Esophagus muscularis mucosa (tissue), 4 donors: ENCODE data around the gene IRX4. TPM values are rescaled to one million over a fixed set of nuclear protein-coding genes. Genes with fewer than 3 reads are reported as not detected.

Source experiments
- DNase-seq: peaks from one replicate; pipeline ENCODE4 v3.0.0-alpha.2; 2017; ENCODE audit errors: extremely low spot score
- H3K27ac ChIP-seq, 4 donors: fragments of 200-600 bp; sonication (generic); replicated peaks in 1 of 4; 1 replicate in 3 of 4; 2 replicates in 1 of 4; pipeline ENCODE4 v1.5.1; 2016 to 2019; ENCODE audit warnings: mild to moderate bottlenecking in 1 of 4
- H3K27me3 ChIP-seq, 4 donors: fragments of 200-600 bp; sonication (generic); one replicate each; pipeline versions ENCODE4 v1.5.1 to v1.6.0; 2016 to 2019
- H3K36me3 ChIP-seq, 4 donors: fragments of 200-600 bp; sonication (generic); one replicate each; pipeline ENCODE4 v1.5.1; 2016 to 2019
- H3K4me1 ChIP-seq, 4 donors: fragments of 200-600 bp; sonication (generic); one replicate each; pipeline ENCODE4 v1.5.1; 2016 to 2019
- H3K4me3 ChIP-seq, 4 donors: fragments of 200-600 bp; sonication (generic); 1 replicate in 2 of 4; 2 replicates in 2 of 4; pipeline ENCODE4 v1.5.1; 2016 to 2019; ENCODE audit warnings: mild to moderate bottlenecking in 4 of 4, moderate library complexity in 1 of 4
- H3K9me3 ChIP-seq, 4 donors: fragments of 200-600 bp; sonication (generic); 1 replicate in 3 of 4; 2 replicates in 1 of 4; pipeline ENCODE4 v1.5.1; 2016 to 2019
- CTCF ChIP-seq, 3 experiments: fragments of 200-600 bp in 2 of 3; fragments of 450-650 bp in 1 of 3; sonication (generic) in 2 of 3; IDR thresholded peaks; one replicate each; pipeline ENCODE4 v1.5.1; 2017 to 2019; ENCODE audit warnings: antibody characterized with exemption in 3 of 3, mild to moderate bottlenecking in 2 of 3, moderate library complexity in 1 of 3
- EP300 ChIP-seq: sonication (generic); formaldehyde crosslinking; IDR thresholded peaks from one replicate; pipeline ENCODE4 v1.6.1; 2017; ENCODE audit warnings: antibody characterized with exemption
- POLR2A ChIP-seq: fragments of 450-650 bp; IDR thresholded peaks from one replicate; pipeline ENCODE4 v1.6.1; 2017; ENCODE audit warnings: antibody characterized with exemption, moderate library complexity, mild to moderate bottlenecking, low read depth
- POLR2AphosphoS5 ChIP-seq, 2 donors: sonication (generic); formaldehyde crosslinking; IDR thresholded peaks; one replicate each; pipeline ENCODE4 v1.6.1; 2017; ENCODE audit warnings: antibody characterized with exemption in 2 of 2
- WGBS: methylation state at CpG from one replicate; pipeline ENCODE4 v1.1.5; 2018; 5-methylcytosine and 5-hydroxymethylcytosine counted together
- intact Hi-C: fragments of 100-400 bp; cut with DNase I; formaldehyde crosslinking; loops from one replicate; pipeline ENCODE4 v1.15.1; 2023
- total RNA-seq, 4 donors: library from RNA; depleted of rRNA; stranded (reverse); fragments of >200 nt; gene quantifications; one replicate each; pipeline versions ENCODE4 v1.1.0 to v1.2.1, GENCODE V29; 2016

Gene IRX4
- total RNA-seq, 4 donors from 2014 or later = not detected

GRCh38 chr5:1914471-1914870 is 31.7 kb upstream of the IRX4 start:
- Histone ChIP-seq H3K36me3 (no peaks in the 10 kb centered on the region), H3K27me3 (peaks cover 0 to 61% (median 0%) of the 10 kb centered on the region in 4 donors), H3K4me1 (no peaks in the 10 kb centered on the region), H3K27ac (no peak overlapping the region), H3K9me3 (peaks cover 0 to 17% (median 9%) of the 10 kb centered on the region in 4 donors), H3K4me3 (no peak overlapping the region)
- TF ChIP-seq EP300 (no peak), POLR2A (no peak), POLR2AphosphoS5 (IDR thresholded peaks at IDR 0.05) (no peak), CTCF (IDR thresholded peaks at IDR 0.05) (no peak)
- no peak for DNase-seq
- 85% methylated on average over 8 of the region's 8 CpGs for WGBS
- intact Hi-C loops = no loop called here

GRCh38 chr5:1913578-1913977 is 30.9 kb upstream of the IRX4 start:
- no peak overlapping the region for H3K4me3 ChIP-seq
- H3K27me3 ChIP-seq = peaks cover 0 to 58% (median 0%) of the 10 kb centered on the region in 4 donors
- H3K27ac ChIP-seq = no peak overlapping the region
- H3K4me1 ChIP-seq = no peaks in the 10 kb centered on the region
- DNase-seq = no peak
- WGBS = 94% methylated on average over 15 of the region's 15 CpGs
- no peaks in the 10 kb centered on the region for H3K36me3 ChIP-seq
- intact Hi-C loops = no loop called here
- H3K9me3 ChIP-seq = peaks cover 0 to 17% (median 9%) of the 10 kb centered on the region in 4 donors
- TF ChIP-seq POLR2A = no peak

- no peak overlapping the region for H3K4me3 ChIP-seq
- no peaks in the 10 kb centered on the region for H3K4me1 ChIP-seq
- DNase-seq = no peak
- H3K9me3 ChIP-seq = peaks cover 0 to 17% (median 9%) of the 10 kb centered on the region in 4 donors
- no peaks in the 10 kb centered on the region for H3K36me3 ChIP-seq
- 83% methylated on average over 17 of the region's 18 CpGs for WGBS
- H3K27me3 ChIP-seq = peaks cover 0 to 53% (median 0%) of the 10 kb centered on the region in 4 donors
- no peak overlapping the region for H3K27ac ChIP-seq
- TF ChIP-seq POLR2AphosphoS5 (IDR thresholded peaks at IDR 0.05) (no peak), EP300 (no peak), POLR2A (no peak), CTCF (IDR thresholded peaks at IDR 0.05) (no peak)
- intact Hi-C loops = no loop called here
Measured at GRCh38 chr5:1912951-1913565, 30.3 kb upstream of the IRX4 start.

- intact Hi-C loops = no loop called here
- peaks cover 0 to 17% (median 9%) of the 10 kb centered on the region in 4 donors for H3K9me3 ChIP-seq
- no peak overlapping the region for H3K4me3 ChIP-seq
- WGBS = 78% methylated on average over 26 of the region's 26 CpGs
- no peak for DNase-seq
- H3K36me3 ChIP-seq = no peaks in the 10 kb centered on the region
- no peak overlapping the region for H3K27ac ChIP-seq
- peaks cover 0 to 45% (median 0%) of the 10 kb centered on the region in 4 donors for H3K27me3 ChIP-seq
- no peaks in the 10 kb centered on the region for H3K4me1 ChIP-seq
- TF ChIP-seq POLR2A (no peak), POLR2AphosphoS5 (IDR thresholded peaks at IDR 0.05) (no peak), CTCF (IDR thresholded peaks at IDR 0.05) (no peak), EP300 (no peak)
Measured at GRCh38 chr5:1911773-1912235, 29.1 kb upstream of the IRX4 start.

GRCh38 chr5:1910861-1911772 is 28.4 kb upstream of the IRX4 start:
- Histone ChIP-seq H3K9me3 (peaks cover 0 to 17% (median 10%) of the 10 kb centered on the region in 4 donors), H3K27ac (no peak overlapping the region), H3K36me3 (no peaks in the 10 kb centered on the region), H3K4me3 (no peak overlapping the region), H3K27me3 (peaks cover 0 to 38% (median 0%) of the 10 kb centered on the region in 4 donors), H3K4me1 (no peaks in the 10 kb centered on the region)
- TF ChIP-seq EP300 = no peak
- TF ChIP-seq CTCF (IDR thresholded peaks at IDR 0.05) = no peak
- TF ChIP-seq POLR2AphosphoS5 (IDR thresholded peaks at IDR 0.05) = no peak
- intact Hi-C loops = no loop called here
- 83% methylated on average over 12 of the region's 15 CpGs for WGBS
- DNase-seq = no peak
